Activated CD4-positive, alpha-beta T cell treated with anti-CD3 and anti-CD28 coated beads, Interleukin-2, amount 50 U/mL, for 16 hours (primary cell): Measurements from ENCODE around the gene ZNF354C.
"Not testable (repeated sequence)": the region's sequence is repeated elsewhere in the genome, so short reads cannot be mapped to it uniquely, and the experiment has no call there.

Experiments used
- DNase-seq: peaks from one replicate; pipeline ENCODE4 v3.0.0-alpha.2; 2020

ZNF354C gene

GRCh38 chr5:179060116-179061008 is at the start of gene ZNF354C:
TSS of gene ZNF354C (plus strand) at chr5:179060373. CDS start at chr5:179062069, 1,696 bp downstream.
- DNase-seq = peak; percentile 84

DNA sequence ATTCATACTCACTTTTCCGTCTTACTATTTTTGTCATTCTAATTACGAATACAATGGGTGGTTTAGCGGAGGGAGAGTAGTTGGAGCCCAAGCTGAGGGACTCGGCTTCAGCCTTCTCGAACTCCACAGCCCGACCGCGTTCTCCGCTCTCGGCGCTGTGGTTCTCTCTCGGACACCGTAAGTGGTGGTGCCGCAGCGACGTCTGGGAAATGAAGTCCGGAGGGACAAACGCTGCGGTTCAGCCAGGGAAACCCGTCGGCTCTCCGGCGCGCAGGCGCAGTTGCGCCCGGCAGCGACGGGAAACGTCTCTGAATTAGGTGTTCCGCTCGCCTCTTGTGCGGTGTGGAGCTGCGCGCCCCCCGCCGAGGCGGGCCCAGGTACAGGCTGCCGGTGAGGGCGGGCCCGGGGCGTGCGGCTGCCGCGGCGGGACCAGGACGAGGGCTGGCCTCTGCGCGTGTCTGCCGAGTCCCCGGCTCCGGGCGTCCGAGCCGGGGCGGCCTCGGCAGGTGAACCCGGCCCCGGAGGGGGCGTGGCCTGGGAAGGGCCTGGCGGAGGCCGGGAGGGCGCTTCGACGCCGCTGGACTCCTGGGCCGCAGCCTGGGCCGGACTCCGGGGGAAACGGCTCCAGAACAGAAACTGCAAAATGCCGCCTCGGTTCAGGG is 36.5 kb upstream of the ZNF354C start, which contains the start of gene ZNF879:
Gene ZNF879, plus strand, starts transcription at position 277 of the 662 bp plus-strand sequence. CDS start 1,201 bp downstream, outside the sequence.
- peak; percentile 91 for DNase-seq

DNA sequence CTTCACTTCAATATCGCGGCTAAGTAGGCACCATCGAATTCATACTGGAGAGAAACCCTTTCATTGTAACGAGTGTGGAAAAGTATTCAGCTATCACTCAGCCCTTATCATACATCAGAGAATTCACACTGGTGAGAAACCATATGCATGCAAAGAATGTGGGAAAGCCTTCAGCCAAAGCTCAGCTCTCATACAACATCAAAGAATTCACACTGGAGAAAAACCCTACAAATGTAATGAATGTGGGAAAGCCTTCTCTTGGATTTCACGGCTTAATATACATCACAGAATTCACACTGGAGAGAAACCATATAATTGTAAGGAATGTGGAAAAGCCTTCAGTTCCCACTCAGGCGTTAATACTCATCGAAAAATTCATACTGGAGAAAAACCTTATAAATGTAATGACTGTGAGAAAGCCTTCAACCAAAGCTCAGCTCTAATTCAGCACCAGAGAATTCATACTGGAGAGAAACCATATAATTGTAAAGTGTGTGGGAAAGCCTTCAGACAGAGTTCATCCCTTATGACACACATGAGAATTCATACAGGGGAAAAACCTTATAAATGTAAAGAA is 27.1 kb upstream of the ZNF354C start:
- DNase-seq = no peak

DNA sequence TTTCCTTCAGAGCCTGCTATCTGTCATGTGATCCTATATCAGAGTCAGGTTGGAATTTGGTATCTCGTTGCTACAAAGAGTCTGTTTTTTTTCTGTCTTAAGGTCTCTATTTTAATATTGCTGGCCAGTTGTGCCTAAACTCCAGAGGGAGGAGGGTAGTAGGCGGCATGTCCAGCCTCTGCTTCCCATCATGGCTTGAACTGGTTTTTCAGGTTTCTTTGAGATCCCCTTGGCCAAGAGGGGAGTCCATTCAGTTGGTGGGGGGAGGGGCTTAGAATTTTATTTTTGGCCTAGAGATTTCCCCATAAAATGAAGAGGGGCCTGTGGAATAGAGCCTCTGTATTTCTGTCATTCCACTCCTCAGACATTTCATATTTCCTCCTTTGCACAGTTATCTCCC is 15.4 kb upstream of the ZNF354C start:
- DNase-seq = no peak

- DNase-seq = no peak
Observed at GRCh38 chr5:179051784-179052183, 8.4 kb upstream of the ZNF354C start.

DNA sequence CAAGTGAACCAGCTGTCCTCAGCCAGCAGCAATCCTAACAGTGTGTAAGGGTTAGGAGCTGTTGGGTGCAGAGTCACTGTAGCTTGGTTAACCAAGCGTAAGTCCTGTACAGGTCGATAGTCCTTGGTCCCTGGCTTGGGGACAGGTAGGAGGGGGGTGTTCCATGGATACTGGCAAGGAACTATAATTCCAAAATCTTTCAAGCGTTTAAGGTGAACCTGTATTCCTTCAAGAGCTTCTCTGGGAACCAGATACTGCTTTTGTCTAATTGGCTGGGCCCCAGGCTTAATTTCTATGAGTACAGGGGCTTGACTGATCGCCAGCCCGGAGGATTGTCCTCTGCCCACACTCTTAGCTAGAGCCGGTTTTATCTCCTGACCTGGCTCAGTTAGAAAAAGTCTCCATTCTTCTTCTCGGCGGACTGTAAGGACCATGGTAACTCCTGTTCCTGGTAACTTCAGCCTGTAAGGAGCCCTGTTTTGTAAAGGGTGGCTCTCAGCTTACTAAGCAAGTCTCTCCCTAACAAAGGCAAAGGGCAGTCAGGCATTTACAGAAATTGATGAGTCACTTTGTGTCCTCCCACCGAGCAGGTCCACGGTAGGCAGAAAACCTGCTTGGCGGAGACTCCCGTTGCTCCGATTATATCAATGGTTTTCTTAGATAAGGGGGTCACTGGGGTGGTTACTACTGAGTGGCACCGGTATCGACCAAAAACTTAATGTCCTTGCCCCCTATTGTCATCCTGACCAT is 6.0 kb upstream of the ZNF354C start:
- no peak for DNase-seq

DNA sequence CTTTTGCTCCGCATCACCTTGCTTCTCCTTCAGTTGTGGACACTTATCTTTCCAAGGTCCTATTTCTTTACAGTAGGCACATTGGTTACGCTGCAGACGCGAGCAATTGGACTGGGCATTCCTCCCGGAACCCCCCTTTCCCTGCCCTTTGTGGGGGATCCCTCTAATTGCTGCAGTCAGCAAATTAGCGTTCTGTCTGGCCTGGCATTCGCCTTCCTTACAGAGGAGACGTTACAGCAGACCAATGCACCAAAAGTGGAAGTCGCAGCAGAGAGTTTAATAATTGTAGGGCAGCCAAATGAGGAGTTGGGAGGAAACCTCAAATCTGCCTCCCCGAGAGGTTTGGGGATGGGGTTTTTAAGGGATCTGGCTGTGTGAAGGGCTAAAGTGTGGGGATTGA is 5.3 kb upstream of the ZNF354C start:
- no peak for DNase-seq

DNA sequence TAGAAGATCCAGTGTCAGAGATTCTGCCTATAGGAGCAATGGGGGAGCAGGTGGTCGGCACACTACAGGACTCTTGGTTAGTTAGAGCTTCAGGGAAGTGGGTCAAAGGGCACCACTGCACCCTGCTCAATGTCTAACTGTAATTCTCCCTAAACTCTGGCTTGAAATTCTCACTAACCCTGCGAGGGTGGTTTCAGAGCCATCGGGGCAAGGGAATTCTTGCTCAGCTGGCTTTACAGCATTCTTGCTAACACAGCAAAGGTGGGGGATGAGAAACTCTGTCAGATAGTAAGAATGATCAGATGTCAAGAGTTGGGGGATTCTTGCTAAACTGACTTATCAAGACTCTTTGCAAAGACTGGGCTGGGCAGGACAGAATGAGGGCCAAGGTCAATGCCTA is 4.7 kb upstream of the ZNF354C start:
- DNase-seq = no peak

DNA sequence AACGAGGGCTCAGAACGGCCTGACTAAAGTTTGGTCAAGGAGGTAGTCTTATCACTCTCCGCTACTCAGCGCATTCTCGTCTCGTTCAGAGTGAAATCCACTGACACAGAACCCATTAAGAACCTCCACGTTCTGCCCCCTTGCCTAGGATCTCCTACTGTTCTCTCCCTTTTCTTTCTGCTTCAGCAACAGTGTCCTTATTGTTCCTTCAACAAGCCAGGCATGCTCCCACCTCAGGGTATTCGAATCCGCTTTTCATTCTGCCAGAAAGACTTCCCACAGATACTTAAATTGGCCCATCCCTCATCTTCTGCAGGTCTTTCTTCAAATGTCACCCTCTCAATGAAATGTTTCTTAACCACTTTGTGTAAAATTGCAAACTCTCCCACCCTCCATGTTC is 4.3 kb upstream of the ZNF354C start:
- DNase-seq = no peak

DNA sequence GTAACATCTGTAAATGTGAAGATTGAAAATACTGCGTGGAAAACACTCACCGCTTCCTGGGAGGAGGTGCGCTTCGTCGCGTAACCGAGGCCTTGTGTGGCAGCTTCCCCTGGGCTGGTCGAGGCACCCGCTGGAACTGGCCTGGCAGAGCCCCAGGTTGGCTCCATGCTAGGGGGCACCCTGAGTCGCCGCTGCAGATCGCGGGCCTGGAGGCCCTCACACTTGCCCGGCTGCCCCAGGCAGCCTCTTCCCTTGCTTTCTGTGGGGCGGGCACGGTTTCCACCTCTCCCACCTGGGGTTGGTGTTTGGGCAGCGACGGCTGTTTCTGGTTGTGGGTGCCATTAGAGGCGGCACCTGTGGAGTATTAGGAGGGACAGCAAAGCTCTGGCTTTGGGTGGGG is 852 bp downstream of the ZNF354C start:
- DNase-seq = no peak

GRCh38 chr5:179065703-179066102 is 5.5 kb downstream of the ZNF354C start:
- DNase-seq = no peak

- DNase-seq = no peak
Observed at GRCh38 chr5:179079165-179079987, 19.2 kb downstream of the ZNF354C start.

DNA sequence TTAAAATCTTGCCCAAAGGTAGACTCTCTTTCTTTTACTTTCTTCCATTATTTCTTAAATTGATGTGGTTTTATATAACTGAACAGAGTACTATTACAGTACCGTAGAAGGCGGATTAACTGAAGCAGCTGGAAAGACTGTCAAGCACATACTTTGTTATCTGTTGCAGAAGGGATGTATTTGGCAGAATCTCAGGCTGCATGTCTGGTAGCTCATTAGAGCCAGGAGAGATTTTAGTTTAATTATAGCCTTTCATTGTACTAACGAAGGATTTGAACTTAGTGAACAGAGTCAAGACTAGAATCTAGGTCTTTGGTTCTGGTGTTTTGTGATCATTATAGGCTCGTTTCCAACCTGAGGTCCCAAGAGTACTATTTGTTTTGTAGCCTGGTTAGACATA is 20.6 kb downstream of the ZNF354C start:
- no peak for DNase-seq

DNA sequence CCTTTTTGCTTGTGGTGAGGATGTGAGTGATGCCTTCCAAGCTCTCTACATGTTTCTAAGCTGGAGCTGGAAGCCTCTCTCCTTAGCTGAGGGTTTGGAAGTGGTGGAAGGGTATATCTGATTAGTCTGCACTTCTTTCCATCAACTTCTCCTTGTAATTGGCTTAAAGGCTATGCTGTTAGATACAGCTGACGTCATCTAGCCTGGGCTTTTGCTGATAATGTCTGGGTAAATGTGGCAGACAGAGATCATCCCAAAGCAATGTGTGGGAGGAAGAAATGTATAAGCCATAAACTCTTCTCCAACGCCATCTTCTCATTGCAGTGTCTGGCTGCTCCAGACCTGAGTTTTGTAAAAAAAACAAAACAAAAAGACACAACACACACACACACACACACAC is 29.3 kb downstream of the ZNF354C start:
- no peak for DNase-seq

DNA sequence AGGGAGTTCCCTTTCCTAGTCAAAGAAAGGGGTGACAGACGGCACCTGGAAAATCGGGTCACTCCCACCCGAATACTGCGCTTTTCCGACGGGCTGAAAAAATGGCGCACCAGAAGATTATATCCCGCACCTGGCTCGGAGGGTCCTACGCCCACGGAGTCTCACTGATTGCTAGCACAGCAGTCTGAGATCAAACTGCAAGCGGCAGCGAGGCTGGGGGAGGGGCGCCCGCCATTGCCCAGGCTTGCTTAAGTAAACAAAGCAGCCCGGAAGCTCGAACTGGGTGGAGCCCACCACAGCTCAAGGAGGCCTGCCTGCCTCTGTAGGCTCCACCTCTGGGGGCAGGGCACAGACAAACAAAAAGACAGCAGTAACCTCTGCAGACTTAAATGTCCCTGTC is 41.1 kb downstream of the ZNF354C start:
- DNase-seq = not testable (repeated sequence)

DNA sequence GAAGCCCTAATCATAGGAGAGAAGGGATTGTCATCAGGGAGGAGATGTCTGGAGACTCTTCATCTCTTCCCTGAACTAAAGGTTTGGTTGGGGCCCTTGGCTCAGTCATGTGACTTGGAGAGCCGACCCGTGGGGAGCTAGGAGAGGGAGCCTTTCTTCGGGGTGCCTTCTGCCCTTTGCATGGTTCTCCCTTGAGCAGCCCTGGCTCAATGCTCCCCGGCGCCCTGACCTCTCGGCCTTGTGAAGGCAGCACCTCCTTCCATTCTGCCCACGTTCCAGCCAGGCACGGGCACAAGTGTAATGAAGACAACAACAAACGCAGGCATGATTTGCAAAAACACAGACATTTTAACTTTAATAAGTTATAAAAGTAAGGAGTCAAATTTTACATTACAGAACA is 50.4 kb downstream of the ZNF354C start:
- no peak for DNase-seq

DNA sequence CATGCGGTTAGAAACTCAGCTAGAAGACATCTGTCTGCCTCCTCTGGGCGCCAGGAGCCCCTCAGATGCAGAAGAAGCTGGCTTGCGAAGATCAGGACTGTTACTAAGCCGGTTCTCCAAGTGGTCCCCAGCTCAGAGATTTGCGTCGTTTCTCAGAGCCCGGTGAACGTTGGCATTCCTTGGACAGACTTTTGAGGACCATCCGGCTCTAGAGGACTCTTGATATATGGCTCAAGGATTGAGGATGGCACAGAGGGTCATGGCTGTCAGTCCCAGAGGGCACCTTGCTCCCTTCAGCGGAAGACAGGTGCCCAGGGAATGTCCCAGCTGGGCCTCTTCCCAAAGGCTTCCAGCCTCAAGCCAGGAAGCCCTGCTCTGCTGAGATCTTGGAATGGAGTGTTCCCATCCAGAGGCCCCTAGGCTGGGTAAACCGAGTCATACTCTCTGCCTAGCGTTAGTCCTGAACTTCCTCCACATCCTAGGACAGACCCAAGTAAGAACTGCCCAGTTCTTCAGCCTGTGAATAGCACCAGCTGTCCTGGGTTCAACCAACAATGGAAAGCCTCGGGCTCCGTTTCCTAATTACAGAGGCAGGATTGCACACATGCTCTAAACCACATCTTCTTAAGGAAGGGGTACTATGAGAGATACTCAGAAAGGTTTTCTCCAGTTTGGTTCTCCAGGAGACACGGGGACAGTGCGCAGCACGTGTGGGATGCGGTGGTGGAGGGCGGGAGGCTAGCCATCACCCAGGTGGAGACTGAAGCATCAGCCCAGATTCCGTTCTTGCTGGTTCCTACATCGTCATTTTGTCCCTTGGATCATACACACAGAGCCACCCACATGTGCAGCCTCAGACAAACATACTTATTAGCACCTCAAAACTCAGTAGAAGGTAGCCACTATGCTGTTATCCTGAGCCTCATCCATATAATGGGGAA is 51.4 kb downstream of the ZNF354C start:
- DNase-seq = no peak

- DNase-seq = no peak
Observed at GRCh38 chr5:179112469-179113142, 52.4 kb downstream of the ZNF354C start.

GRCh38 chr5:179113143-179113530 is 53.0 kb downstream of the ZNF354C start:
- no peak for DNase-seq

DNA sequence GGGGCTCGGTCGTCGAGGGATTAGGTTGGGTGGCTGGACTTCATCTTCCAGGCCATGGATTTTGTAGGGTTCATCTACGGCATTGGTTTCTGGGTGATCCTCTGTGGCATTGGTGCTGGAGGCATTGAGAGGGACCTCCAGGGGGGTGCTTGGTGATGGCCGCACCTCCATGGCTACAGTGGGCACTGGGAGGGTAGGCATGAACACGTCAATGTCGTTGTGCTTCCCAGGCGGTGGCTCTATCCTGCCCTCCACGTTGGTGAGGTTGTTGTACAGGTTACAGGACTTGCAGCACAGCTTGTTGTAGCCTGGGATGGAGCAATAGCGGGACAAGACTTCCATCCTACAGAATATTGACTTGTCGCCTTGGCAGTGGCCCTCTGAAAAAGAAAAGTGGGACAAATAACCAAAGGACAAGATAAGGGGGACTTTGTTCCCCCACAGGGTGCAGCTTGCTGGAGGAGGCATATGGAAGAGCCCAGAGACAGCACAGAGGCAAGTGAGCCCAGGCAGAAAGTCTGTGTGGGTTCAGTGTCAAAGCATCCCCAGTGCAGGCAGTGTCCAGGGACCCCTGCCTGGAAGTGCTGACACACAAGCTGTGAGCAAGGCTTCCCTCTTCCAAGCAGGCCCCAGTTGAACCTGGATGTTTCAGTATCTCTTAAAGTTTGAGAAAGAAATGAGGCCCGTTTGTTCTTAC is 53.9 kb downstream of the ZNF354C start:
- DNase-seq = no peak
